HepG2 (cell line): ENCODE results near the gene TRAPPC3. TPM values are rescaled to one million over a fixed set of nuclear protein-coding genes. Genes with fewer than 3 reads are reported as not detected.

Experiments
- ATAC-seq: fragments of 200-7000 bp; cut with Tn5 transposase; 3 replicates; pipeline ENCODE4 v1.9.1; 2020; ENCODE audit warnings: mild to moderate bottlenecking, moderate library complexity
- BruUV-seq: library from RNA; stranded (reverse); fragments of 400-500 nt; replicated peaks from 2 replicates; lab custom pipeline; 2021; lab: Mats Ljungman, UMichigan
- CTCF ChIA-PET: fragments of 300-600 bp; formaldehyde crosslinking; extraction: SDS; loops from one replicate; lab custom pipeline; 2021; ENCODE audit warnings: low total read pairs, inconsistent platforms, low intra/inter-chr PET ratio; lab: Yijun Ruan, JAX
- POLR2A ChIA-PET: fragments of 350-600 bp; sonication (Branson Sonifier 250); formaldehyde crosslinking; loops from one replicate; lab custom pipeline; 2020; ENCODE audit warnings: antibody characterized with exemption, inconsistent platforms; lab: Yijun Ruan, JAX
- DNase-seq: peaks from one replicate; pipeline ENCODE4 v3.0.0-alpha.2; 2015; ENCODE audit warnings: low spot score
- FAIRE-seq: peaks from 3 replicates; lab custom pipeline; 2011; peaks lifted over from hg19 to GRCh38; lab: Jason Lieb, UNC
- H2AFZ ChIP-seq: one replicate; pipeline ENCODE4 v1.6.1; 2011; ENCODE audit warnings: low read length, inconsistent platforms
- H3K27ac ChIP-seq: fragments of 300-600 bp; 3 replicates; pipeline ENCODE4 v1.8.0; 2011; ENCODE audit warnings: mixed run types, mild to moderate bottlenecking, mixed read lengths, low read length, inconsistent platforms; ENCODE audit not compliant: insufficient read depth; ENCODE audit errors: extremely low read length
- H3K27me3 ChIP-seq, 2 experiments: fragments of 200-600 bp in 1 of 2; 2 replicates in 1 of 2; 3 replicates in 1 of 2; pipeline versions ENCODE4 v1.6.0 to v1.8.0; 2011; ENCODE audit warnings: low read length in 2 of 2, mild to moderate bottlenecking in 2 of 2, moderate library complexity in 2 of 2, inconsistent platforms in 1 of 2; ENCODE audit not compliant: insufficient read depth in 2 of 2, control insufficient read depth in 1 of 2
- H3K36me3 ChIP-seq, 2 experiments: fragments of 200-600 bp in 1 of 2; replicated peaks in 1 of 2; 2 replicates in 1 of 2; 3 replicates in 1 of 2; pipeline versions ENCODE4 v1.5.1 to v1.8.0; 2011; ENCODE audit warnings: low read length in 2 of 2, inconsistent platforms in 1 of 2; ENCODE audit not compliant: insufficient read depth in 2 of 2, control insufficient read depth in 1 of 2
- H3K4me1 ChIP-seq: 2 replicates; pipeline ENCODE4 v1.5.1; 2012; ENCODE audit warnings: low read length, inconsistent platforms; ENCODE audit not compliant: insufficient read depth
- H3K4me2 ChIP-seq: 2 replicates; pipeline ENCODE4 v1.6.0; 2011; ENCODE audit warnings: low read depth, low read length, inconsistent platforms
- H3K4me3 ChIP-seq, 3 experiments: fragments of 200-600 bp in 1 of 3; sonication (generic), shearing (Covaris generic) in 1 of 3; replicated peaks in 1 of 3; 2 replicates each; pipeline ENCODE4 v1.5.1; 2011 to 2016; ENCODE audit warnings: low read length in 3 of 3, inconsistent platforms in 2 of 3, low read depth in 2 of 3, mild to moderate bottlenecking in 2 of 3, control low read depth in 1 of 3, mixed read lengths in 1 of 3; ENCODE audit not compliant: insufficient read depth in 1 of 3
- H3K79me2 ChIP-seq: one replicate; pipeline ENCODE4 v1.6.1; 2011; ENCODE audit warnings: low read length, inconsistent platforms; ENCODE audit not compliant: insufficient read depth
- H3K9ac ChIP-seq: 2 replicates; pipeline ENCODE4 v1.6.0; 2011; ENCODE audit warnings: mild to moderate bottlenecking, low read depth, low read length, inconsistent platforms; ENCODE audit not compliant: insufficient read depth
- H3K9me3 ChIP-seq: 2 replicates; pipeline ENCODE4 v1.5.1; 2012; ENCODE audit warnings: mild to moderate bottlenecking, low read length
- H4K20me1 ChIP-seq: 2 replicates; pipeline ENCODE4 v1.6.0; 2011; ENCODE audit warnings: inconsistent platforms, mild to moderate bottlenecking, low read length, moderate library complexity; ENCODE audit not compliant: insufficient read depth
- AGO1 ChIP-seq: fragments of 200-400 bp; formaldehyde crosslinking; IDR thresholded peaks from 2 replicates; pipeline ENCODE4 v1.6.1; 2017; ENCODE audit warnings: mild to moderate bottlenecking, low read depth, low read length, moderate library complexity; ENCODE audit not compliant: poor library complexity, severe bottlenecking
- AHR ChIP-seq: IDR thresholded peaks from 2 replicates; pipeline ENCODE4 v1.6.1; 2018; ENCODE audit warnings: missing genetic modification reagents, missing compliant biosample characterization
- ATAD3A ChIP-seq: sonication (generic); formaldehyde crosslinking; IDR thresholded peaks from 2 replicates; pipeline ENCODE4 v1.4.0; 2020; ENCODE audit warnings: missing genetic modification reagents
- JARID2 ChIP-seq: sonication (generic); formaldehyde crosslinking; IDR thresholded peaks from 2 replicates; pipeline ENCODE4 v1.8.1; 2023; ENCODE audit warnings: missing genetic modification reagents, inconsistent platforms; ENCODE audit not compliant: insufficient replicate concordance
- KLF16 ChIP-seq, 2 experiments: sonication (generic) in 1 of 2; formaldehyde crosslinking in 1 of 2; IDR thresholded peaks; 2 replicates each; pipeline versions ENCODE4 v1.6.1 to v1.8.0; 2016 to 2023; ENCODE audit warnings: missing genetic modification reagents in 2 of 2, missing compliant biosample characterization in 1 of 2
- MED8 ChIP-seq: sonication (generic); formaldehyde crosslinking; IDR thresholded peaks from 2 replicates; pipeline ENCODE4 v1.8.1; 2023; ENCODE audit warnings: mild to moderate bottlenecking, missing genetic modification reagents; ENCODE audit not compliant: insufficient replicate concordance
- POLR2A ChIP-seq, 2 experiments: IDR thresholded peaks; 2 replicates each; pipeline ENCODE4 v1.6.1; 2011; ENCODE audit warnings: low read depth in 2 of 2, low read length in 2 of 2, mild to moderate bottlenecking in 1 of 2, moderate library complexity in 1 of 2; ENCODE audit not compliant: insufficient read depth in 1 of 2
- SALL2 ChIP-seq: sonication (generic); formaldehyde crosslinking; IDR thresholded peaks from 2 replicates; pipeline ENCODE4 v1.8.1; 2023; ENCODE audit warnings: mild to moderate bottlenecking, missing genetic modification reagents, inconsistent platforms
- SP140L ChIP-seq: sonication (generic); formaldehyde crosslinking; IDR thresholded peaks from 2 replicates; pipeline ENCODE4 v1.4.0; 2020; ENCODE audit warnings: missing genetic modification reagents, borderline replicate concordance
- ZBTB3 ChIP-seq: sonication (generic); formaldehyde crosslinking; IDR thresholded peaks from 2 replicates; pipeline ENCODE4 v1.4.0; 2020; ENCODE audit warnings: low read depth, mild to moderate bottlenecking, moderate library complexity, missing genetic modification reagents, borderline replicate concordance
- ZFP62 ChIP-seq: sonication (generic); formaldehyde crosslinking; IDR thresholded peaks from 2 replicates; pipeline ENCODE4 v1.4.0; 2020; ENCODE audit warnings: missing genetic modification reagents
- ZNF326 ChIP-seq: sonication (generic); formaldehyde crosslinking; IDR thresholded peaks from 2 replicates; pipeline ENCODE4 v1.4.0; 2020; ENCODE audit warnings: missing genetic modification reagents, borderline replicate concordance
- ZNF619 ChIP-seq: sonication (generic); formaldehyde crosslinking; IDR thresholded peaks from 2 replicates; pipeline ENCODE4 v1.4.0; 2020; ENCODE audit warnings: mild to moderate bottlenecking, missing genetic modification reagents
- ZNF7 ChIP-seq: IDR thresholded peaks from 2 replicates; pipeline ENCODE4 v1.6.1; 2016; ENCODE audit warnings: missing biosample characterization, missing genetic modification reagents
- ZNF780A ChIP-seq: sonication (generic); formaldehyde crosslinking; IDR thresholded peaks from 2 replicates; pipeline ENCODE4 v1.8.0; 2022; ENCODE audit warnings: mild to moderate bottlenecking, missing genetic modification reagents, moderate library complexity
- ZNF879 ChIP-seq: sonication (generic); formaldehyde crosslinking; IDR thresholded peaks from 2 replicates; pipeline ENCODE4 v1.8.1; 2023; ENCODE audit warnings: missing genetic modification reagents
- WGBS: methylation state at CpG from one replicate; pipeline ENCODE4 v1.1.6; 2017; ENCODE audit warnings: low lambda C conversion rate; 5-methylcytosine and 5-hydroxymethylcytosine counted together
- in situ Hi-C: cut with HindIII; loops from 2 replicates; pipeline ENCODE4 v1.10.0; 2017; ENCODE audit warnings: low pct_unique_long_range_greater_than_20kb; ENCODE audit not compliant: extremely low pct_ligation_motif_present
- intact Hi-C: fragments of 100-400 bp; cut with micrococcal nuclease; formaldehyde crosslinking; loops from one replicate; pipeline ENCODE4 v1.10.0; 2022; ENCODE audit not compliant: unreplicated experiment
- polyA plus RNA-seq, 8 experiments: library from polyadenylated mRNA; depleted of rRNA in 3 of 8; stranded (reverse) in 7 of 8; unstranded in 1 of 8; fragments of >200 nt; fragmentation: Illumina TruSeq in 4 of 8; extraction: Trizol in 4 of 8; gene quantifications; 2 replicates each; pipeline versions ENCODE4 v1.2.1 to v1.2.3, GENCODE V29; 2011 to 2016; ENCODE audit warnings: low read depth in 4 of 8, missing spikeins in 1 of 8, mixed read lengths in 1 of 8; ENCODE audit not compliant: insufficient read depth in 1 of 8
- total RNA-seq, 5 experiments: library from RNA; depleted of rRNA; stranded (reverse); fragments of >200 nt; fragmentation: Illumina TruSeq; extraction: Trizol; gene quantifications; 2 replicates each; pipeline ENCODE4 v1.2.3, GENCODE V29; 2016; ENCODE audit warnings: low read depth in 1 of 5
- TF ChIP-seq, protein P1 (sequence below): sonication (generic); formaldehyde crosslinking; IDR thresholded peaks from 2 replicates; pipeline ENCODE4 v1.4.0; 2020; ENCODE audit warnings: mild to moderate bottlenecking, low read depth, missing genetic modification reagents
- TF ChIP-seq, protein P2 (sequence below): fragments of 450-650 bp; IDR thresholded peaks from 2 replicates; pipeline ENCODE4 v1.6.1; 2016
- TF ChIP-seq, protein P3 (sequence below): sonication (generic); formaldehyde crosslinking; IDR thresholded peaks from 2 replicates; pipeline ENCODE4 v1.4.0; 2020; ENCODE audit warnings: missing genetic modification reagents, mild to moderate bottlenecking, borderline replicate concordance
- TF ChIP-seq, protein P4 (sequence below): sonication (generic); formaldehyde crosslinking; IDR thresholded peaks from 2 replicates; pipeline ENCODE4 v1.9.0; 2021; ENCODE audit warnings: missing genetic modification reagents, mild to moderate bottlenecking, borderline replicate concordance

The TRAPPC3 gene
- total and polyA plus RNA-seq, 2 of the 13 experiments (the other 11 are each of a cell fraction or from before 2014, with no cell fraction given), result 53.7 to 62.4 TPM

DNA sequence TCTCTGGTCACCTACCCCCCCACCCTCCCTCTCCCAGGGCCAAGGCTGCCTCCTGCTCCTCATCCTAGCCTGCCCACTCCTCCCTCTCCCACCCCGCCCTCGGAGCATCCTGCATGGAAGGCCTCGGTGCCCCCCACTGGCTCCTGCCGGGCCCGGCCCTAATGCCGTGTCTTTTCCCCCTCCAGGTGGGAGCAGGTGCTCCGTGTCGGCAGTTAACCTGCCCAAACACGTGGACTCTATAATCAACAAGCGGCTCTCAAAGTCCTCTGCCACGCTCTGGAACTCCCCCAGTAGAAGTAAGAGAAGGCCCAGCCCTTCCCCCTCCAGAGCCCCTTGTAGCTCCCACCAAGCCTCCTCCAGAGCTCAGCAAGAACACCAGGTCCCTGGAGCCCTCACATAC, 25.4 kb upstream of the TRAPPC3 start (continued):
- no peak for TF ChIP-seq MED8 (CRISPR knock-in tag)
- TF ChIP-seq, protein P1, sequence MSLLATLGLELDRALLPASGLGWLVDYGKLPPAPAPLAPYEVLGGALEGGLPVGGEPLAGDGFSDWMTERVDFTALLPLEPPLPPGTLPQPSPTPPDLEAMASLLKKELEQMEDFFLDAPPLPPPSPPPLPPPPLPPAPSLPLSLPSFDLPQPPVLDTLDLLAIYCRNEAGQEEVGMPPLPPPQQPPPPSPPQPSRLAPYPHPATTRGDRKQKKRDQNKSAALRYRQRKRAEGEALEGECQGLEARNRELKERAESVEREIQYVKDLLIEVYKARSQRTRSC (CRISPR knock-in tag), result no peak
- TF ChIP-seq ZNF879, result no peak
- TF ChIP-seq, protein P2, sequence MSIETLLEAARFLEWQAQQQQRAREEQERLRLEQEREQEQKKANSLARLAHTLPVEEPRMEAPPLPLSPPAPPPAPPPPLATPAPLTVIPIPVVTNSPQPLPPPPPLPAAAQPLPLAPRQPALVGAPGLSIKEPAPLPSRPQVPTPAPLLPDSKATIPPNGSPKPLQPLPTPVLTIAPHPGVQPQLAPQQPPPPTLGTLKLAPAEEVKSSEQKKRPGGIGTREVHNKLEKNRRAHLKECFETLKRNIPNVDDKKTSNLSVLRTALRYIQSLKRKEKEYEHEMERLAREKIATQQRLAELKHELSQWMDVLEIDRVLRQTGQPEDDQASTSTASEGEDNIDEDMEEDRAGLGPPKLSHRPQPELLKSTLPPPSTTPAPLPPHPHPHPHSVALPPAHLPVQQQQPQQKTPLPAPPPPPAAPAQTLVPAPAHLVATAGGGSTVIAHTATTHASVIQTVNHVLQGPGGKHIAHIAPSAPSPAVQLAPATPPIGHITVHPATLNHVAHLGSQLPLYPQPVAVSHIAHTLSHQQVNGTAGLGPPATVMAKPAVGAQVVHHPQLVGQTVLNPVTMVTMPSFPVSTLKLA, result no peak

DNA sequence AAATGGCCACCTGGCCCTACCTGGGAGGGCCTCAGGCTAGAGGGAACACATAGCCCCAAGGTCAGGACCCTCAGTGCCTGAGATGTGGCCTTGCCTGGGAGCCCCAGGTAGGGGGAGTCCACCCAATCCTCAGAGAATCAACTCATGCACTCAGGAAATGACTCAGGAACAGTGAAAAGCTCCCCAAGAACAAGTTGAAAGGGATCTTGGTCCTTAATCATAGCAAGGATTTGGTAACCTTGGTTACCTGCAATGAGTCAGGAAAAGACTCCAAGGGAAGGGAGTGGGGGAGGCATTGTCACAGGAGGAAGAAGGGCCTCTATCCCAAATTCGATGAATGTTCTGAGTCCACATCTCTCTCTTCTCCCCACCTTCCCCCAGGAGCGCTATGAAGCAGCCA, 23.7 kb upstream of the TRAPPC3 start:
- no peaks in the 10 kb centered on the region for H3K79me2 ChIP-seq
- BruUV-seq, result no TSS peak
- H2AFZ ChIP-seq, result no peak overlapping the region
- no peak overlapping the region for H3K27ac ChIP-seq
- no peak overlapping the region for H3K4me3 ChIP-seq
- ChIA-PET POLR2A (no interaction called here), CTCF (no interaction called here)
- no peak for ATAC-seq
- FAIRE-seq, result no peak
- H3K9ac ChIP-seq, result no peak overlapping the region
- H3K4me1 ChIP-seq, result no peaks in the 10 kb centered on the region
- no peaks in the 10 kb centered on the region for H4K20me1 ChIP-seq
- no peaks in the 10 kb centered on the region for H3K9me3 ChIP-seq
- H3K36me3 ChIP-seq, result peaks cover 5 to 34% of the 10 kb centered on the region in 2 experiments; a peak in 4 of 5 replicates
- in situ Hi-C loops (no loop called here), intact Hi-C loops (no loop called here)
- 83% methylated on average over 2 of the region's 2 CpGs for WGBS
- H3K4me2 ChIP-seq, result no peak overlapping the region
- no peaks in the 10 kb centered on the region for H3K27me3 ChIP-seq
- no peak for DNase-seq
- TF ChIP-seq KLF16 (CRISPR knock-in tag; IDR thresholded peaks at IDR 0.05) (no peak), JARID2 (CRISPR knock-in tag) (no peak), ZBTB3 (CRISPR knock-in tag) (no peak), AGO1 (no peak), POLR2A (IDR thresholded peaks at IDR 0.05; ENCODE audit: insufficient read depth in 1 of 2, low read depth in 2 of 2, low read length in 2 of 2) (no peak), ZFP62 (CRISPR knock-in tag) (no peak), ZNF780A (CRISPR knock-in tag) (no peak), ATAD3A (no peak), ZNF326 (CRISPR knock-in tag) (no peak), SP140L (no peak), SALL2 (no peak), ZNF7 (CRISPR knock-in tag) (no peak), AHR (no peak), ZNF619 (CRISPR knock-in tag) (no peak)
- TF ChIP-seq, protein P3, sequence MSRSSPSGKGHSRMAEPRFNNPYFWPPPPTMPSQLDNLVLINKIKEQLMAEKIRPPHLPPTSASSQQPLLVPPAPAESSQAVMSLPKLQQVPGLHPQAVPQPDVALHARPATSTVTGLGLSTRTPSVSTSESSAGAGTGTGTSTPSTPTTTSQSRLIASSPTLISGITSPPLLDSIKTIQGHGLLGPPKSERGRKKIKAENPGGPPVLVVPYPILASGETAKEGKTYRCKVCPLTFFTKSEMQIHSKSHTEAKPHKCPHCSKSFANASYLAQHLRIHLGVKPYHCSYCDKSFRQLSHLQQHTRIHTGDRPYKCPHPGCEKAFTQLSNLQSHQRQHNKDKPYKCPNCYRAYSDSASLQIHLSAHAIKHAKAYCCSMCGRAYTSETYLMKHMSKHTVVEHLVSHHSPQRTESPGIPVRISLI (CRISPR knock-in tag), result no peak
- TF ChIP-seq, protein P4, sequence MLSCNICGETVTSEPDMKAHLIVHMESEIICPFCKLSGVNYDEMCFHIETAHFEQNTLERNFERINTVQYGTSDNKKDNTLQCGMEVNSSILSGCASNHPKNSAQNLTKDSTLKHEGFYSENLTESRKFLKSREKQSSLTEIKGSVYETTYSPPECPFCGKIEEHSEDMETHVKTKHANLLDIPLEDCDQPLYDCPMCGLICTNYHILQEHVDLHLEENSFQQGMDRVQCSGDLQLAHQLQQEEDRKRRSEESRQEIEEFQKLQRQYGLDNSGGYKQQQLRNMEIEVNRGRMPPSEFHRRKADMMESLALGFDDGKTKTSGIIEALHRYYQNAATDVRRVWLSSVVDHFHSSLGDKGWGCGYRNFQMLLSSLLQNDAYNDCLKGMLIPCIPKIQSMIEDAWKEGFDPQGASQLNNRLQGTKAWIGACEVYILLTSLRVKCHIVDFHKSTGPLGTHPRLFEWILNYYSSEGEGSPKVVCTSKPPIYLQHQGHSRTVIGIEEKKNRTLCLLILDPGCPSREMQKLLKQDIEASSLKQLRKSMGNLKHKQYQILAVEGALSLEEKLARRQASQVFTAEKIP (CRISPR knock-in tag), result no peak
